ENCODE data around the gene UGT1A10. TPM values are rescaled to one million over a fixed set of nuclear protein-coding genes. Genes with fewer than 3 reads are reported as not detected.

The UGT1A10 gene
- total RNA-seq, 1 donor from 2014 or later = not detected

- intact Hi-C loops (cut with micrococcal nuclease) = no loop called here
Measured at GRCh38 chr2:233801357-233802131, 165.3 kb downstream of the UGT1A10 start.

DNA sequence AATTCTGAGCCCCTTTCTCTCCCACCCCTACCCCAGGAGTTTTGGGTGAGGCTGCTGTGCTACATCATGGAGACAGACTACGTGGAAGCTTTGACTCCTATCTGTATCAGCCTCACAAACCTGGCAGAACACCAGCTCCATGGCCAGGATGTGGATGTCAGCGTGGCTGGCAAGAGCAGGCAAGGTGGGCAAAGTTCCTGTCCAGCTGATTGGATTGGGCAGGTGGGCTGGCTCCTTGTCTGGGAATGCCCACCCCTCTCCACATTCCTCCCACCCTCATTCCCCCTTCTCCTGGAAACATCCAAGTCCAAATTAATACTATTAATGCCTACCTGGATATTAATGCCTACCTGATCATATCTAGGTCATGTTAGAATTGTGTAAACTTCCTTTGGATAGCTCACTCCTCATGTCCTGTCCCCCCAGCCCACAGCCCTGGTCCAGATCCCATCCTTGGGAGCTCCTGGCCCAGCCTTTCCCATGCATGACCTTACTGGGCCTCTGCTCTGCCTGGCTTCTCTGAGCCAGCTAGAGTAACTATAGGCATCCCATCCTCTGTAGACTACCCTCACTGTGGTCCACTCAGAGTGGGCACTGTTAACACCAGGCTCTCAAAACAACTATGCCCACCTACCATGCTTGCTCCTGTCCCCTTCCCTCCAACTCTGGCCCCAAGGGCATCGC is 166.0 kb downstream of the UGT1A10 start:
- intact Hi-C loops (cut with micrococcal nuclease) = no loop called here

- intact Hi-C loops (cut with micrococcal nuclease) = no loop called here
Measured at GRCh38 chr2:233803292-233803911, 167.2 kb downstream of the UGT1A10 start.

DNA sequence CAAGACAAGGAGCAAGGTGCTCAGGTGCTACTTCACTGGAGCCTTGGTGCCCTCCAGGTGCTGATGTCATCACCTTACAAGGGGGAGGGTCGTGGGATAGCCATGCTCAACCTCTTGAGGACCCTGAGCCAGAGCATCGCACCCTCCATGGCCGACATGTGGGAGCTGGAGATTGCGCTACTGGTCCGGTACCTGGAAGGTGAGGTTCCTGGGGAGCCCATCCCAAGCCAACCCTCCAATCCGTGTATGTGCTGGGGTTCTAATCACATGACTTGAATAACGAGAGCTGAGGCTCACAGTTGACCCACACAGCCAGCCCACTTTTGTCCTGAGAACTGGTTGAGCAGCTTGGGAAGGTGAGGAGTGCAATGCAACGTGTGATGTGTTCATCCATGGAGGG is 167.7 kb downstream of the UGT1A10 start:
- intact Hi-C loops (cut with micrococcal nuclease) = no loop called here

DNA sequence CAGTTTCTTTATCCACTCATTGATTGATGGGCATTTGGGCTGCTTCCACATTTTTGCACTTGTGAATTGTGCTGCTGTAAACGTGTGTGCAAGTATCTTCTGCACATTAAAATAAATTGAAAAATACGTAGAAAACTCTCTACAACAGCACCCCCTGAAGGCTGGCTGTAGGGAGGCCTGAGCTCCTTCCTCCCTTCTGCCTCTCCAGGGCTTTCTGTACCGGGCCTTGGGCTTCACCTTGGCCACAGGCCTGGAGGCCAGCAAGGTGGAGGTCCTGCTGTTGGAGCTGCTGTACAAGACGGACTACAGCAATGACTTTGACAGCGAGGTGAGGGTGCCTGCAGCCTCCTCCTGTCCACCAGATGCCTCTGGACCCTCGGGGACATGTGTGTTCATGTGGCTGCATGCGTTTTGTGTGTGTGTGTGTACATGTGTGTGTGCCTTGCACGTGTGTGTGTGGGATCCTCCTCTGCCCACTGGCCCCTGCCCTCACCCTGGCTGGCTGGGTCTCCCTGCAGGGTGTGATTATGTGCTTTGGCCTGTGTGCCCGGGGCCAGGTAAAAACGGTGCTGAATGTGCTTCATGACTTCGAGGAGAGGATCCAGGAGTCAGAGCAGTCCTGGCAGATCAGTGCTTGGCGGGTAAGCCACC is 171.1 kb downstream of the UGT1A10 start:
- intact Hi-C loops (cut with micrococcal nuclease) = no loop called here

- intact Hi-C loops (cut with micrococcal nuclease) = no loop called here
Measured at GRCh38 chr2:233807966-233808935, 172.0 kb downstream of the UGT1A10 start.

DNA sequence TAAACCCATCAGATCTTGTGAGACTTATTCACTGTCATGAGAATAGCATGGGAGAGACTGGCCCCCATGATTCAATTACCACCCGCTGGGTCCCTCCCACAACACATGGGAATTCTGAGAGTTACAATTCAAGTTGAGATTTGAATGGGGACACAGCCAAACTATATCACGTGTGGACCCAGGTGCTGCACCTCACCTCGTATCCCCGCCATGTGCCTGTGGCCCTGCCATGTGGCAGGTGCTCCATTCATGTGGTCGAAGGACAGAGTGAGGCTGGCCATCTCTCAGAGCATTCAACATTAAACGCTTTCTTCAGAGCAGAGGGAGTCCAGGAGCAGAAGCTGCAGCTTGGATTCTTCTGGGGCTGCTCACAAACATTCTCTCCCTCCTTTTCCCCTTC is 174.1 kb downstream of the UGT1A10 start:
- intact Hi-C loops (cut with micrococcal nuclease) = no loop called here

DNA sequence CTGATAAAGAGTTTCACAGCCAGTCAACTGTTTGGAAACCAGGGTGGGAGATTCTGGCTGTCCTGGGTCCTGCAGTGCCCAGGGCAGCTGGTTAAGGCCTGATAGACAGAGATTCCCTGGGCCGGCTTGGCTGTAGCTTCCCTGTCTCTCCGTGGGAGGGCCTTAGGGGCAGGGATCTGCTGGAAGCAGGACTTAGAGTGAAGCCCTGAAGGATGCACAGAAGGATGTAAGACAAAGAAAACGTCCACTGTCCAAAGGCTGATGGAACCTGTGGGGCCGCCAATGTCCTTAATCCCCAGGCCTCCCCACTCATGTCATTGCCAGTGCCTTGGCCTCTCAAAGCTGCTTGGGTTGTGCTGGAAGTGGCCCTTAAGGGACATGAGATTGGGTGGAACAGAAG is 174.8 kb downstream of the UGT1A10 start:
- intact Hi-C loops (cut with micrococcal nuclease) = no loop called here

GRCh38 chr2:233811732-233812131 is 175.5 kb downstream of the UGT1A10 start:
- intact Hi-C loops (cut with micrococcal nuclease) = no loop called here

- intact Hi-C loops (cut with micrococcal nuclease) = no loop called here
Measured at GRCh38 chr2:233813236-233814055, 177.2 kb downstream of the UGT1A10 start.

DNA sequence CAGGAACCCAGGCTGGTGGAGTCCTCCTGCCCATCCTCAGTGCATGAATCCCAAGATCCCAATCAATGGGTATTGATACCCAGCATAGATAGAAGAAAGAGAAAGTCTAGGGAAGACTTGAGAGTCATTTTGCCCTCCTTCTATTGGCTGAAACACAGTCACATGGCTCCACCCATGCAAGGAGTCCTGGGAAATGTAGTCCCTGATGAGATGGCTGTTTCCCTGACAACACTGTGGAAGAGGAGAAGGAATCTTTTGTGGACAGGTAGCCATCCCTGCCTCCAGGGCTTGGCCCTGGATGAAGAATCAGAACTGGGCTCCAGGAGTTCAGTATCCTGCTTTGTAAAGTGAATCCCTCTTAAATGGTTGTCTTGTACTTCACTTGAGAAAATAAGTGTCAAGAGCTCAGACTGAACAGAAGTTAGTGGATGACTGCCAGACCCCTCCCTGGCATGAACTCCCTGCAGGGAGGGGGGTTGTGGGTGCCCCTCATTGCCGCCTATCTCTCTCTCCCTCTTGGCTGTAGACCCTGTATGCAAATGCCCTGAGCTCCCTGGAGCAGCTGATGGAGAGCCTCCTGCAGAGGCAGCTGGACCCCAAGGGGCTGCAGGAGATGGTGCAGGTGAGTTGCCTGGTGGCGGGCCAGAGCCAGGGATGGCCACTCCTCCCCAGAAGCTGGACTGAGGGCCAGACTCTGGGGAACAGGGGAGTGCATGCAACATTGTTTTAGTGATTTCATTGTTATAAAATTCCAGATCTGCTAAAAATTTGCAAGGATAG is 178.0 kb downstream of the UGT1A10 start:
- intact Hi-C loops (cut with micrococcal nuclease) = no loop called here

DNA sequence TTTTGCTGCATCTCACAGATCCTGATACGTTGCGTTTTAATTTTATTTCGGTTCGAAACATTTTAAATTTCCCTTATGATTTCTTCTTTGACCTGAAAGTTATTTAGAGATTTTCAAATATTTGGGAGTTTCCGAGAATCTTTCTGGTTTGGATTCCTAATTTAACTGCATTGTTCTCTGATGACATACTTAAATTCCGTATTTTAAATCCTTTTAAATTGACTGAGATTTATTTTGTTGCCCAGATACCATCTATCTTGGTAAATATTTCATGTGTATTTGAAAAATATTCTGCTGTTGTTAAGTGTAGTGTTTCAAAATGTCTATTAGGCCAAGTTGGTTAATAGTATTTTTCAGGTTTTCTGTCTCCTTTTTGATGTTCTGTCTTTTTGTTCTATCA is 179.6 kb downstream of the UGT1A10 start:
- intact Hi-C loops (cut with micrococcal nuclease) = no loop called here

- intact Hi-C loops (cut with micrococcal nuclease) = no loop called here
Measured at GRCh38 chr2:233816334-233816733, 180.1 kb downstream of the UGT1A10 start.

- intact Hi-C loops (cut with micrococcal nuclease) = no loop called here
Measured at GRCh38 chr2:233816771-233817170, 180.5 kb downstream of the UGT1A10 start.

DNA sequence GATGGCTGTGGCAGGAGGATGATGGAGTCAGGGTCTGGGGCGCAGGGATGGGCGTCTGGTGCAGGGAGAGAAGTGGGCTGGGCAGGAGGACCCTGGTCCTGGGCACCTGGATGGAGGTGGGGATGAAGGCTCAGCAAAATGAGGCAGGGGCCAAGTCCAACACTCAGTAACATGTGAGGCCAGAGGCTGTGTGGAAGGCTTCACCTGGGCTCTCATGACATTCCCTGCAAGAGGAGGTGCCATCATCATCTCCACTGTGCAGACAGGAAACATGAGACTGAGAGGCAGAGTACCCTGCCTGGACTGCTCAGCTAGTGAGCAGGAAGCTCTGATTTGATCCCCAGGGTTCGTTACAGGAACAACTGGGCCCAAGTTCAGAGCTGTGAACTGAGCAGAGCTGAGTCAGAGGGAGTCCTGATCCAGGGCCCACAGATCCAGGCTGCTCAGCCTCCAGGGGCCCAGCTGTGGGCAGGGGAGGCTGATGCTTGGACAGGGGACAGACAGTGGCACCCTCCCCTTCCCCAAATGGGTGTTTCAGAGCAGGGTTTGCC is 181.2 kb downstream of the UGT1A10 start:
- intact Hi-C loops (cut with micrococcal nuclease) = no loop called here

GRCh38 chr2:233817995-233818638 is 181.9 kb downstream of the UGT1A10 start:
- intact Hi-C loops (cut with micrococcal nuclease) = no loop called here

DNA sequence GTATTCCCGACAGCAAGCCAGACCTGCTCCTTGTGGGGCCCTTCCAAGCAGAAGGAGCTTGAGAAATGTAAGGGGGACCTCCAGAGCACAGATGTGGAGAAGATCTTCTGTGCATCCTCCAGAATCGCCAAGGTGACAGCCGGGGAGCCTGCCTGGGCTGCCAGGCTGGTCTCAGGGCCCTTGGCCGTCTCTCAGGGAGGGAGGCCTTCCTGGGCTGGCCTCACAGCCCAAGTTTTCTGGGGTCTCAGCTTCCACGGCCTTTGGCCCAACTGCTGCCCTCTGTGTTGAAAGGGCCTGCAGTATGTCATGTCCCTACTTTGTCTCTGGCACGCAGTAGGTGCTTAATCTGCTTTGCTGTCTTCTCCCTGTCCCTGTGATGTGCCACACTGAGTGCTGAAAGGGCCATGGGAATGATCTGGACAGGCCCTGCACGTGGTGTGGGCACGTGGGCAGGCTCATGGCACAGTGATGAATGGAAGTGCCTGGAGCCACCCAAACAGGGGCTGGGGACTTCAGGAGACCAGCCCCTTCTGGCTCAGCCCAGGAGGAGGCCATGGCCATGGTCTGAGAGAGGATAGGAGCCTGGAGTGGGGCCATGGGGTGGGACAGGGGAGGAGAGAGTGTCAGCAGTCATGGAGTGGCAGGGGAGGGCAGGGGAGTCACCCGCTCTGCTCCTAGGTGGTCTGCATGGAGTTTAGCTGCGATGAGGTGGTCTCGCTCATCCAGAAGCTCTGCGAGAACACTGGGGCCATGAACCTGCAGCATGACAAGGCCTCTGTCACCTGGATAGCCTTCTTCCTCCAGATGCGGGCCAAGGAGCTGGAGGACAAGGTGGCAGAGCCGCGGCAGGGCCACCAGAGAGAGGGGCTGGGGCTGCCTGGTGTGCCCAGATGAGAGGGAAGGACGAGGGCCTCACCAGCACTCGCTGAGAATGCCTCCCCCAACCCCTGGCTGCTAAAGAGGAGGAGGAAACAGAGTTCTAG is 182.7 kb downstream of the UGT1A10 start:
- intact Hi-C loops (cut with micrococcal nuclease) = no loop called here

Measured in T-helper 2 cell treated with Interferon-gamma antibody and Interleukin-4, amounts not matched to agents 100 ng/mL and 5 ng/mL, for 36 hours (primary cell).